ENCODE results near the gene CUX1. TPM values are rescaled to one million over a fixed set of nuclear protein-coding genes. Genes with fewer than 3 reads are reported as not detected.
A peak's percentile ranks its signal among the peaks of the same experiment; 100 is the strongest.

CUX1 gene
- total RNA-seq, 1 experiment from 2014 or later = 64.3 TPM

GRCh38 chr7:101910991-101911799 is 93.8 kb downstream of the CUX1 start:
- peak overlapping the region; percentile 84; the same call in 1 of the 2 replicates for H3K27ac Mint-ChIP-seq
- no peak overlapping the region for H3K4me3 Mint-ChIP-seq
- DNase-seq (ENCODE audit: low spot score) (no peak), ATAC-seq (no peak)
- H3K4me1 Mint-ChIP-seq = peaks cover 44% of the 10 kb centered on the region
- H3K27me3 Mint-ChIP-seq (ENCODE audit: low read depth) = no peaks in the 10 kb centered on the region
- H3K9me3 Mint-ChIP-seq = no peaks in the 10 kb centered on the region
- CTCF ChIA-PET = no interaction called here
- peak; percentile 42; the same call in 1 of the 2 replicates for TF ChIP-seq NR2C2 (CRISPR knock-in tag; IDR thresholded peaks at IDR 0.05)
- TF ChIP-seq, protein P1, sequence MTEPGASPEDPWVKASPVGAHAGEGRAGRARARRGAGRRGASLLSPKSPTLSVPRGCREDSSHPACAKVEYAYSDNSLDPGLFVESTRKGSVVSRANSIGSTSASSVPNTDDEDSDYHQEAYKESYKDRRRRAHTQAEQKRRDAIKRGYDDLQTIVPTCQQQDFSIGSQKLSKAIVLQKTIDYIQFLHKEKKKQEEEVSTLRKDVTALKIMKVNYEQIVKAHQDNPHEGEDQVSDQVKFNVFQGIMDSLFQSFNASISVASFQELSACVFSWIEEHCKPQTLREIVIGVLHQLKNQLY (CRISPR knock-in tag; IDR thresholded peaks at IDR 0.05) = no peak
- TF ChIP-seq, protein P2, sequence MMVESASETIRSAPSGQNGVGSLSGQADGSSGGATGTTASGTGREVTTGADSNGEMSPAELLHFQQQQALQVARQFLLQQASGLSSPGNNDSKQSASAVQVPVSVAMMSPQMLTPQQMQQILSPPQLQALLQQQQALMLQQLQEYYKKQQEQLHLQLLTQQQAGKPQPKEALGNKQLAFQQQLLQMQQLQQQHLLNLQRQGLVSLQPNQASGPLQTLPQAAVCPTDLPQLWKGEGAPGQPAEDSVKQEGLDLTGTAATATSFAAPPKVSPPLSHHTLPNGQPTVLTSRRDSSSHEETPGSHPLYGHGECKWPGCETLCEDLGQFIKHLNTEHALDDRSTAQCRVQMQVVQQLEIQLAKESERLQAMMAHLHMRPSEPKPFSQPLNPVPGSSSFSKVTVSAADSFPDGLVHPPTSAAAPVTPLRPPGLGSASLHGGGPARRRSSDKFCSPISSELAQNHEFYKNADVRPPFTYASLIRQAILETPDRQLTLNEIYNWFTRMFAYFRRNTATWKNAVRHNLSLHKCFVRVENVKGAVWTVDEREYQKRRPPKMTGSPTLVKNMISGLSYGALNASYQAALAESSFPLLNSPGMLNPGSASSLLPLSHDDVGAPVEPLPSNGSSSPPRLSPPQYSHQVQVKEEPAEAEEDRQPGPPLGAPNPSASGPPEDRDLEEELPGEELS (CRISPR knock-in tag; IDR thresholded peaks at IDR 0.05) = no peak
- TF ChIP-seq ZNF263 (CRISPR knock-in tag; IDR thresholded peaks at IDR 0.05; ENCODE audit: low read depth) = no peak
- POLR2A ChIA-PET = no interaction called here
- peaks cover 5% of the 10 kb centered on the region for H3K36me3 Mint-ChIP-seq

DNA sequence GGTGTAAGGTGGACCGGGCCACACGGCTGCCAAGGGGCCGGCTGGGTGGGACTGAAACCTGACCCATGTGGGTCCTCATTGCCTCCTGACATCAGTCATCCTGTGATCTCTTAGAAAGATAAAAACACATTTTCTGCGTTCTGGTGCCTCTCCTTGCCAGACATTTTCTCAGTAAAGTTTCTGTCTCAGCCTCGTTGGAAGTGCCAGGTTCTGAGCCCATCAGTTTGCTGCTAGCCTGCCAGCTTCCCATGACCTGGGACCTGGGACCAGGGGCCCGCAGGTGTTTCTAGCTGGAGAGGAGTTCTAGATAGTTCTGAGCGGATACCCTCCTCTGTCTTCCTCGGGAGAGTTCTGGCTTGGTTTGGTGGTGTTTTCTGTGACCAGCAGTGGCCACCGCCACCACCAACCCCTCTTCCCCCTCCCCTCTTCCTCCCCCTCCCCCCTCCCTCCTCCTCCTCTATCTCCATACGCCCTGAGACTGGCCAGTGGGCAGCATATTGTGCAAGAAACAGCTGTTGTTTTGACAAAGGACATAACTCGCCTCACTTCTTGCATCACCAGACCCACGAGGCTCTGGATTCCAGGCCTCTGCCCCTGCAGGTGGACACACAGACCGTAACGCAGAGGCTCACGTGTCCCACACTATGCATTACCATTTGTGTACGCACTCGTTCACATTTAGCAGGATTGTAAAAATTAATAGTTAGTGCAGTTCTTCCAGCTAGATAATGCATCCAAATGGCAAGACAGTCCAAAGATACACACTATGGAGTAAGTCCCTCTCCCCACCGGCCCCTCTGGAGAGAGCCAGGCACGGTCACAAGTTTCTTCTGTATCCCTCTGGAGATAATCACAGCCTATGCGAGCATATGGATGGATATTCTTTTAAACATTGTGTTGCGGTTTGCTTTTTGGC is 94.6 kb downstream of the CUX1 start:
- Mint-ChIP-seq H3K4me3 (no peak overlapping the region), H3K27me3 (ENCODE audit: low read depth) (no peaks in the 10 kb centered on the region), H3K9me3 (no peaks in the 10 kb centered on the region), H3K36me3 (peaks cover 11% of the 10 kb centered on the region), H3K4me1 (peaks cover 44% of the 10 kb centered on the region), H3K27ac (peak overlapping the region; percentile 92)
- no peak for DNase-seq (ENCODE audit: low spot score)
- ATAC-seq = peak; percentile 18
- CTCF ChIA-PET = interaction anchor here (0.6 kb wide), 1 partner anchor 129 kb away, joined by 4 read pairs; no protein-coding TSS in a partner anchor
- TF ChIP-seq GABPB1 (CRISPR knock-in tag; IDR thresholded peaks at IDR 0.05) (peak; percentile 97), GRHL2 (CRISPR knock-in tag; IDR thresholded peaks at IDR 0.05; ENCODE audit: insufficient replicate concordance, severe bottlenecking) (no peak)
- POLR2A ChIA-PET = no interaction called here

DNA sequence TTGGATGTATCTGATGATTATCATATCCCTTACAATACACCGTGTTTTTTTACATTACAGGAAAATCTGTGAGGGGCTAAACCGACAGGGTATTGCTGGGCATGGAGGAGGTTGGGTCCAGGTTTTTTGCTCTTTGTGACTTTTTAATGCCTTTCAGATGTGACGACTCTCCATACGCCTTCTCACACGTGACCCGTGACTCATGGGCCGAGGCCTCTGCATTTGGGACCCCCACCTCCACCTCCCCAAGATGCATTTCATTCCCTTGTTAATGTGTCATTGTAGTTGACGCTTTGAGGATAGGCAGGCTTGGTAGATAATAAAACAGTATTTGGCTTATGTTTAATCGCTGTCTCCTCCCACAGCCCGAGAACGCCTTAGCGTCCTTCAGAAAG is 95.3 kb downstream of the CUX1 start:
- Mint-ChIP-seq H3K9me3 (no peaks in the 10 kb centered on the region), H3K27ac (peak overlapping the region; percentile 92), H3K36me3 (peaks cover 14% of the 10 kb centered on the region), H3K27me3 (ENCODE audit: low read depth) (no peaks in the 10 kb centered on the region), H3K4me3 (no peak overlapping the region), H3K4me1 (peaks cover 44% of the 10 kb centered on the region)
- POLR2A ChIA-PET = no interaction called here
- TF ChIP-seq NFYB (CRISPR knock-in tag; conservative IDR thresholded peaks at IDR 0.05; ENCODE audit: low read depth) = no peak
- TF ChIP-seq, protein P3, sequence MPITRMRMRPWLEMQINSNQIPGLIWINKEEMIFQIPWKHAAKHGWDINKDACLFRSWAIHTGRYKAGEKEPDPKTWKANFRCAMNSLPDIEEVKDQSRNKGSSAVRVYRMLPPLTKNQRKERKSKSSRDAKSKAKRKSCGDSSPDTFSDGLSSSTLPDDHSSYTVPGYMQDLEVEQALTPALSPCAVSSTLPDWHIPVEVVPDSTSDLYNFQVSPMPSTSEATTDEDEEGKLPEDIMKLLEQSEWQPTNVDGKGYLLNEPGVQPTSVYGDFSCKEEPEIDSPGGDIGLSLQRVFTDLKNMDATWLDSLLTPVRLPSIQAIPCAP (CRISPR knock-in tag; IDR thresholded peaks at IDR 0.05) = no peak
- TF ChIP-seq ELF4 (CRISPR knock-in tag; IDR thresholded peaks at IDR 0.05; ENCODE audit: low read depth) = no peak
- no peak for TF ChIP-seq STAT6 (CRISPR knock-in tag; conservative IDR thresholded peaks at IDR 0.05; ENCODE audit: low read depth)
- TF ChIP-seq, protein P4, sequence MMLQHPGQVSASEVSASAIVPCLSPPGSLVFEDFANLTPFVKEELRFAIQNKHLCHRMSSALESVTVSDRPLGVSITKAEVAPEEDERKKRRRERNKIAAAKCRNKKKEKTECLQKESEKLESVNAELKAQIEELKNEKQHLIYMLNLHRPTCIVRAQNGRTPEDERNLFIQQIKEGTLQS (CRISPR knock-in tag; conservative IDR thresholded peaks at IDR 0.05) = no peak
- no peak for DNase-seq (ENCODE audit: low spot score)
- CTCF ChIA-PET = interaction anchor here (0.6 kb wide), 1 partner anchor 43 kb away, joined by 6 read pairs; no protein-coding TSS in a partner anchor
- ATAC-seq = no peak
